Ovary (tissue), 3 donors: ENCODE measurements around the gene LRRC18.

Experiments
- POLR2A ChIP-seq: fragments of 450-650 bp; IDR thresholded peaks from one replicate; pipeline ENCODE4 v1.6.1; 2017; ENCODE audit warnings: antibody characterized with exemption, mild to moderate bottlenecking, moderate library complexity
- TF ChIP-seq, protein P1 (sequence below), 3 donors: fragments of 450-650 bp in 2 of 3; fragments of 200-600 bp in 1 of 3; IDR thresholded peaks; one replicate each; pipeline versions ENCODE4 v1.5.1 to v1.8.0; 2016 to 2022; ENCODE audit warnings: antibody characterized with exemption in 3 of 3, mild to moderate bottlenecking in 1 of 3
- donor health status: DM: no; HTN: no; CAD: no.

DNA sequence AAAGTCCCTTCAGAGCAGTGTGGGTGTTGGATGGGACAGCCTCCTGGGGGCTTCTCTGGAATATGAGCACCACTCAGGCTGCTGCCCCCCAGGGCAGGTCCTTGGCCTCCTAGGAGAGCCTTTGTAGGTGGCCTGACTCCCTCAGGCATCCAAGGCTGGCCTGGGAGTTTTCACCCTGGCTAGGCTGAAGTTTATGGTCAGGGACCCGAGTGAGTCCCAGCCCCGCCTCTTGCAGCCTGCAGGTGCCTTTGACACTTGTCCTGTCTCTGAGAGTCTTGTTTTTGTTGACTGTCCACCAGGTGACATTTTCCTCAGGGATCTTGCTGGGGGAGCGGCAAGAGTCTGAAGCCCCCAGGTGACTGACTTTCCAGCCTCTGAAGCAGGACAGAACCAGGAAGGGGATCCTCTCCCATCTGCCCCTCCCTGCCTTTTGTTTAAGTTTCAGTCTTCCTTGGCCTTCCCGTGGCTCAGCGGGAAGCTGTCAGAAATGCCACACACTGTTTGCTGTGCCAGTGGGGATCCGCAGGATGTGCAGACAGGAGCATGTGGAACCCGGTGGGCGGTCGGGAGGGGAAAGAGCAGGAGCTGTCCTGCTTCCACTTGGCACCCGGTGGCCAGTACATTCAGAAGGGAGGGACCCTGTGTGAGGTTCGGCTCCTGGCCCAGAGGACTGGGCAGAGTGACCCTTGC lies 59.5 kb downstream of the LRRC18 start:
- TF ChIP-seq, protein P1, sequence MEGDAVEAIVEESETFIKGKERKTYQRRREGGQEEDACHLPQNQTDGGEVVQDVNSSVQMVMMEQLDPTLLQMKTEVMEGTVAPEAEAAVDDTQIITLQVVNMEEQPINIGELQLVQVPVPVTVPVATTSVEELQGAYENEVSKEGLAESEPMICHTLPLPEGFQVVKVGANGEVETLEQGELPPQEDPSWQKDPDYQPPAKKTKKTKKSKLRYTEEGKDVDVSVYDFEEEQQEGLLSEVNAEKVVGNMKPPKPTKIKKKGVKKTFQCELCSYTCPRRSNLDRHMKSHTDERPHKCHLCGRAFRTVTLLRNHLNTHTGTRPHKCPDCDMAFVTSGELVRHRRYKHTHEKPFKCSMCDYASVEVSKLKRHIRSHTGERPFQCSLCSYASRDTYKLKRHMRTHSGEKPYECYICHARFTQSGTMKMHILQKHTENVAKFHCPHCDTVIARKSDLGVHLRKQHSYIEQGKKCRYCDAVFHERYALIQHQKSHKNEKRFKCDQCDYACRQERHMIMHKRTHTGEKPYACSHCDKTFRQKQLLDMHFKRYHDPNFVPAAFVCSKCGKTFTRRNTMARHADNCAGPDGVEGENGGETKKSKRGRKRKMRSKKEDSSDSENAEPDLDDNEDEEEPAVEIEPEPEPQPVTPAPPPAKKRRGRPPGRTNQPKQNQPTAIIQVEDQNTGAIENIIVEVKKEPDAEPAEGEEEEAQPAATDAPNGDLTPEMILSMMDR (IDR thresholded peaks at IDR 0.05) = no peak
- TF ChIP-seq POLR2A = no peak
